CD14-positive monocyte (primary cell): Measurements from ENCODE around the gene SDHAF1. TPM values are rescaled to one million over a fixed set of nuclear protein-coding genes. Genes with fewer than 3 reads are reported as not detected.

Experiments
- DNase-seq, 3 donors: peaks; one replicate each; pipeline ENCODE4 v3.0.0-alpha.2; 2011 to 2022
- H2AFZ ChIP-seq: 2 replicates; pipeline ENCODE4 v1.6.0; 2012; ENCODE audit warnings: mild to moderate bottlenecking, low read depth, low read length, inconsistent platforms; ENCODE audit not compliant: insufficient read depth, poor library complexity, severe bottlenecking
- H3K27ac ChIP-seq, 2 donors: 1 replicate in 1 of 2; 2 replicates in 1 of 2; pipeline ENCODE4 v1.5.1; 2012 to 2013; ENCODE audit warnings: low read length in 2 of 2, control low read depth in 1 of 2, inconsistent platforms in 1 of 2, low read depth in 1 of 2, mild to moderate bottlenecking in 1 of 2
- H3K27me3 ChIP-seq, 2 donors: one replicate each; pipeline versions ENCODE4 v1.6.0 to v1.6.1; 2011 to 2013; ENCODE audit warnings: low read length in 2 of 2; ENCODE audit not compliant: control insufficient read depth in 2 of 2, insufficient read depth in 2 of 2
- H3K36me3 ChIP-seq, 2 donors: replicated peaks in 1 of 2; 1 replicate in 1 of 2; 2 replicates in 1 of 2; pipeline versions ENCODE4 v1.5.1 to v1.6.1; 2012 to 2013; ENCODE audit warnings: low read length in 2 of 2, control low read depth in 1 of 2, inconsistent platforms in 1 of 2, mild to moderate bottlenecking in 1 of 2; ENCODE audit not compliant: insufficient read depth in 2 of 2, control insufficient read depth in 1 of 2
- H3K4me1 ChIP-seq, 2 donors: 1 replicate in 1 of 2; 2 replicates in 1 of 2; pipeline versions ENCODE4 v1.5.1 to v1.6.1; 2012 to 2013; ENCODE audit warnings: low read length in 2 of 2, control low read depth in 1 of 2, inconsistent platforms in 1 of 2, mild to moderate bottlenecking in 1 of 2, moderate library complexity in 1 of 2; ENCODE audit not compliant: insufficient read depth in 2 of 2, control insufficient read depth in 1 of 2
- H3K4me2 ChIP-seq: replicated peaks from 2 replicates; pipeline ENCODE3; 2012; ENCODE audit warnings: low read length, moderate library complexity, mild to moderate bottlenecking; ENCODE audit not compliant: poor library complexity, severe bottlenecking; ENCODE audit errors: extremely low read depth
- H3K4me3 ChIP-seq, 3 experiments: fragments of 200-600 bp in 1 of 3; sonication (generic) in 1 of 3; replicated peaks in 1 of 3; 1 replicate in 2 of 3; 2 replicates in 1 of 3; pipeline ENCODE4 v1.5.1; 2011 to 2013; ENCODE audit warnings: low read length in 3 of 3, mild to moderate bottlenecking in 3 of 3, control low read depth in 2 of 3, low read depth in 2 of 3, inconsistent platforms in 1 of 3, moderate library complexity in 1 of 3
- H3K79me2 ChIP-seq: 2 replicates; pipeline ENCODE4 v1.6.0; 2012; ENCODE audit warnings: mild to moderate bottlenecking, control low read depth, inconsistent platforms, low read length, moderate library complexity; ENCODE audit not compliant: insufficient read depth
- H3K9ac ChIP-seq: 2 replicates; pipeline ENCODE4 v1.6.0; 2017; ENCODE audit warnings: low read length, mild to moderate bottlenecking; ENCODE audit not compliant: insufficient read depth, poor library complexity, severe bottlenecking
- H3K9me3 ChIP-seq, 2 donors: replicated peaks in 1 of 2; 1 replicate in 1 of 2; 2 replicates in 1 of 2; pipeline versions ENCODE4 v1.5.1 to v1.6.1; 2012 to 2013; ENCODE audit warnings: low read length in 2 of 2, control low read depth in 1 of 2; ENCODE audit not compliant: control insufficient read depth in 1 of 2, insufficient read depth in 1 of 2
- H4K20me1 ChIP-seq: 2 replicates; pipeline ENCODE4 v1.6.0; 2012; ENCODE audit warnings: mild to moderate bottlenecking, low read length, control low read depth, moderate library complexity; ENCODE audit not compliant: insufficient read depth
- H3K27ac Mint-ChIP-seq, 7 donors: one replicate each; pipeline ENCODE4 v1.8.0; 2020; ENCODE audit warnings: mild to moderate bottlenecking in 7 of 7, mixed read lengths in 7 of 7, moderate library complexity in 6 of 7, inconsistent platforms in 2 of 7
- H3K27me3 Mint-ChIP-seq, 3 donors: one replicate each; pipeline ENCODE4 v1.8.0; 2021 to 2022; ENCODE audit warnings: low read depth in 3 of 3, mild to moderate bottlenecking in 3 of 3, mixed read lengths in 3 of 3, moderate library complexity in 3 of 3, inconsistent platforms in 1 of 3
- H3K36me3 Mint-ChIP-seq, 2 donors: one replicate each; pipeline ENCODE4 v1.8.0; 2020; ENCODE audit warnings: mixed read lengths in 2 of 2, inconsistent platforms in 1 of 2, mild to moderate bottlenecking in 1 of 2
- H3K4me1 Mint-ChIP-seq: one replicate; pipeline ENCODE4 v1.8.0; 2020; ENCODE audit warnings: mild to moderate bottlenecking, mixed read lengths
- H3K4me3 Mint-ChIP-seq, 2 donors: one replicate each; pipeline ENCODE4 v1.8.0; 2020; ENCODE audit warnings: mild to moderate bottlenecking in 2 of 2, mixed read lengths in 2 of 2, moderate library complexity in 1 of 2
- H3K9me3 Mint-ChIP-seq, 7 donors: one replicate each; pipeline ENCODE4 v1.8.0; 2020 to 2022; ENCODE audit warnings: mixed read lengths in 7 of 7, mild to moderate bottlenecking in 6 of 7, moderate library complexity in 6 of 7, inconsistent platforms in 2 of 7
- CTCF ChIP-seq: fragments of 200-600 bp; IDR thresholded peaks from one replicate; pipeline ENCODE4 v1.8.0; 2022; ENCODE audit warnings: antibody characterized with exemption, mild to moderate bottlenecking
- WGBS: methylation state at CpG from one replicate; pipeline ENCODE4 v1.1.5; 2013; ENCODE audit warnings: missing lambda C conversion rate; ENCODE audit not compliant: insufficient coverage; 5-methylcytosine and 5-hydroxymethylcytosine counted together
- intact Hi-C, 2 donors: fragments of 100-400 bp; cut with micrococcal nuclease; formaldehyde crosslinking; loops; one replicate each; pipeline versions ENCODE4 v1.15.0 to v1.15.1; 2023
- polyA plus RNA-seq, 3 donors: library from polyadenylated mRNA; depleted of rRNA in 1 of 3; unstranded in 2 of 3; stranded (reverse) in 1 of 3; fragments of 300-500 nt in 2 of 3; fragments of >200 nt in 1 of 3; fragmentation: Illumina TruSeq in 2 of 3; gene quantifications; 1 replicate in 2 of 3; 2 replicates in 1 of 3; pipeline ENCODE4 v1.2.3, GENCODE V29; 2012 to 2021

The SDHAF1 gene
- polyA plus RNA-seq, 3 donors, result 10.4 to 26.9 (median 19.0) TPM

- Mint-ChIP-seq H3K36me3 (no peaks in the 10 kb centered on the region), H3K4me1 (peaks cover 17% of the 10 kb centered on the region), H3K27me3 (peaks cover 6 to 28% (median 24%) of the 10 kb centered on the region in 3 donors), H3K27ac (peak overlapping the region in 1 of 7 donors; percentile 53), H3K4me3 (no peak overlapping the region), H3K9me3 (peaks cover 3 to 11% (median 7%) of the 10 kb centered on the region in 7 donors)
- H3K27me3 ChIP-seq, result peaks cover 0 to 3% of the 10 kb centered on the region in 2 donors
- no peaks in the 10 kb centered on the region for H3K79me2 ChIP-seq
- H3K4me3 ChIP-seq, result no peak overlapping the region
- intact Hi-C loops, result no loop called here
- no peak for TF ChIP-seq CTCF
- no peaks in the 10 kb centered on the region for H3K36me3 ChIP-seq
- no peaks in the 10 kb centered on the region for H4K20me1 ChIP-seq
- no peak overlapping the region for H3K9ac ChIP-seq
- no peak for DNase-seq
- WGBS, result 100% methylated on average over 1 of the region's 3 CpGs
- H3K4me1 ChIP-seq, result peaks cover 14 to 17% of the 10 kb centered on the region in 2 donors
- no peak overlapping the region for H3K4me2 ChIP-seq
- no peak overlapping the region for H2AFZ ChIP-seq
- no peak overlapping the region for H3K27ac ChIP-seq
- H3K9me3 ChIP-seq, result no peaks in the 10 kb centered on the region
Measured at GRCh38 chr19:35988824-35989223, 6.2 kb upstream of the SDHAF1 start.

GRCh38 chr19:35990156-35990555 is 4.8 kb upstream of the SDHAF1 start:
- 100% methylated on average over 1 of the region's 4 CpGs for WGBS
- Mint-ChIP-seq H3K4me3 (no peak overlapping the region), H3K27me3 (peaks cover 4 to 21% (median 20%) of the 10 kb centered on the region in 3 donors), H3K27ac (peak overlapping the region in 2 of 7 donors; percentile 11 to 37), H3K36me3 (no peaks in the 10 kb centered on the region), H3K9me3 (peaks cover 3 to 11% (median 7%) of the 10 kb centered on the region in 7 donors), H3K4me1 (peaks cover 23% of the 10 kb centered on the region)
- Histone ChIP-seq H3K27me3 (peaks cover 0 to 3% of the 10 kb centered on the region in 2 donors), H3K9me3 (no peaks in the 10 kb centered on the region), H3K4me2 (no peak overlapping the region), H3K9ac (no peak overlapping the region), H2AFZ (no peak overlapping the region), H3K36me3 (no peaks in the 10 kb centered on the region), H3K79me2 (peaks cover under 1% of the 10 kb centered on the region), H3K4me1 (peaks cover 25 to 26% of the 10 kb centered on the region in 2 donors), H4K20me1 (no peaks in the 10 kb centered on the region), H3K4me3 (no peak overlapping the region), H3K27ac (no peak overlapping the region)
- intact Hi-C loops, result no loop called here
- TF ChIP-seq CTCF, result no peak
- DNase-seq, result no peak
